Neural cell (in vitro differentiated cells): ENCODE measurements around the gene EPN1. TPM values are rescaled to one million over a fixed set of nuclear protein-coding genes. Genes with fewer than 3 reads are reported as not detected.

ENCODE experiments used
- H2AFZ ChIP-seq: fragments of 200-600, 300-800 bp; sonication (generic), shearing (Covaris generic); 2 replicates; pipeline ENCODE4 v1.6.0; 2014; ENCODE audit warnings: low read depth, mild to moderate bottlenecking, antibody characterized with exemption, low read length, moderate library complexity
- H3F3A ChIP-seq: fragments of 200-600 bp; shearing (Covaris generic); 2 replicates; pipeline ENCODE4 v1.6.1; 2016; ENCODE audit warnings: mild to moderate bottlenecking, moderate library complexity, mixed read lengths, antibody characterized with exemption, low read length; ENCODE audit not compliant: insufficient read depth, poor library complexity, severe bottlenecking
- H3K27ac ChIP-seq: fragments of 200-600, 300-800 bp; sonication (generic), shearing (Covaris generic); 2 replicates; pipeline ENCODE4 v1.5.1; 2014; ENCODE audit warnings: mild to moderate bottlenecking, low read length, moderate library complexity
- H3K27me3 ChIP-seq: fragments of 300-800, 200-600 bp; sonication (generic), shearing (Covaris generic); 2 replicates; pipeline ENCODE4 v1.6.0; 2014; ENCODE audit warnings: mild to moderate bottlenecking, low read depth, low read length, moderate library complexity; ENCODE audit not compliant: insufficient read depth
- H3K36me3 ChIP-seq: fragments of 300-800, 200-600 bp; sonication (generic), shearing (Covaris generic); 2 replicates; pipeline ENCODE4 v1.5.1; 2014; ENCODE audit warnings: mild to moderate bottlenecking, antibody characterized with exemption, low read length, moderate library complexity; ENCODE audit not compliant: insufficient read depth
- H3K4me2 ChIP-seq: fragments of 300-800, 200-600 bp; sonication (generic), shearing (Covaris generic); 2 replicates; pipeline ENCODE4 v1.6.0; 2014; ENCODE audit warnings: mild to moderate bottlenecking, low read length
- H3K4me3 ChIP-seq: fragments of 300-800, 200-600 bp; sonication (generic), shearing (Covaris generic); 2 replicates; pipeline ENCODE4 v1.5.1; 2014; ENCODE audit warnings: mild to moderate bottlenecking, low read length, moderate library complexity
- H3K79me2 ChIP-seq: fragments of 200-600 bp; shearing (Covaris generic); replicated peaks from 2 replicates; pipeline ENCODE4 v1.6.0; 2014; ENCODE audit warnings: mild to moderate bottlenecking, low read length, moderate library complexity; ENCODE audit not compliant: insufficient read depth
- H3K9ac ChIP-seq: fragments of 300-800, 200-600 bp; sonication (generic), shearing (Covaris generic); 2 replicates; pipeline ENCODE4 v1.6.1; 2016; ENCODE audit warnings: mild to moderate bottlenecking, low read length, mixed read lengths
- H3K9me2 ChIP-seq: fragments of 200-600 bp; shearing (Covaris generic); 2 replicates; pipeline ENCODE4 v1.6.1; 2016; ENCODE audit warnings: mild to moderate bottlenecking, low read length, mixed read lengths; ENCODE audit not compliant: insufficient read depth
- H3K9me3 ChIP-seq: fragments of 200-600, 300-800 bp; sonication (generic), shearing (Covaris generic); 2 replicates; pipeline ENCODE4 v1.6.1; 2016; ENCODE audit warnings: mild to moderate bottlenecking, mixed run types, low read length, moderate library complexity, mixed read lengths
- H4K20me1 ChIP-seq: fragments of 200-600 bp; shearing (Covaris generic); 2 replicates; pipeline ENCODE4 v1.6.1; 2016; ENCODE audit warnings: mild to moderate bottlenecking, mixed run types; ENCODE audit not compliant: insufficient read depth
- CTCF ChIP-seq: fragments of 450-650 bp; IDR thresholded peaks from 2 replicates; pipeline ENCODE4 v1.5.1; 2014; ENCODE audit warnings: antibody characterized with exemption, mild to moderate bottlenecking, moderate library complexity; ENCODE audit not compliant: poor library complexity, severe bottlenecking
- EP300 ChIP-seq: fragments of 450-650 bp; conservative IDR thresholded peaks from 2 replicates; pipeline ENCODE4 v1.6.1; 2014; ENCODE audit warnings: antibody characterized with exemption, mild to moderate bottlenecking, moderate library complexity; ENCODE audit not compliant: poor library complexity, severe bottlenecking
- EZH2 ChIP-seq: fragments of 200-600, 300-800 bp; shearing (Covaris generic), sonication (generic); IDR thresholded peaks from 2 replicates; pipeline ENCODE4 v1.6.1; 2014; ENCODE audit warnings: antibody characterized with exemption, low read length, borderline replicate concordance, mild to moderate bottlenecking; ENCODE audit not compliant: insufficient read depth, poor library complexity, severe bottlenecking
- MXI1 ChIP-seq: fragments of 450-650 bp; conservative IDR thresholded peaks from 2 replicates; pipeline ENCODE4 v1.6.1; 2014; ENCODE audit warnings: antibody characterized with exemption, mild to moderate bottlenecking; ENCODE audit not compliant: poor library complexity, severe bottlenecking
- POLR2AphosphoS5 ChIP-seq: IDR thresholded peaks from 2 replicates; pipeline ENCODE4 v1.6.1; 2012
- RAD21 ChIP-seq: fragments of 450-650 bp; conservative IDR thresholded peaks from 2 replicates; pipeline ENCODE4 v1.6.1; 2014; ENCODE audit warnings: antibody characterized with exemption, mild to moderate bottlenecking, moderate library complexity
- REST ChIP-seq: IDR thresholded peaks from 2 replicates; pipeline ENCODE4 v1.6.1; 2012; ENCODE audit warnings: borderline replicate concordance
- SMC3 ChIP-seq: fragments of 450-650 bp; conservative IDR thresholded peaks from 2 replicates; pipeline ENCODE4 v1.6.1; 2014; ENCODE audit warnings: antibody characterized with exemption, mild to moderate bottlenecking, moderate library complexity; ENCODE audit not compliant: poor library complexity
- TAF1 ChIP-seq: IDR thresholded peaks from 2 replicates; pipeline ENCODE4 v1.6.1; 2012; ENCODE audit warnings: low read depth
- polyA plus RNA-seq: library from polyadenylated mRNA; depleted of rRNA; stranded (reverse); fragments of >200 nt; gene quantifications from 2 replicates; pipeline ENCODE4 v1.2.3, GENCODE V29; 2014

Gene EPN1
- polyA plus RNA-seq, 1 donor from 2014 or later: 21.0 TPM

- no peak overlapping the region for H3K4me2 ChIP-seq
Measured at GRCh38 chr19:55703790-55704215, 28.8 kb downstream of the EPN1 start.

GRCh38 chr19:55704494-55705245, 29.6 kb downstream of the EPN1 start:
- no peak overlapping the region for H3K9ac ChIP-seq
- no peak overlapping the region for H3K4me2 ChIP-seq
- TF ChIP-seq EP300: no peak
- TF ChIP-seq RAD21: no peak
- TF ChIP-seq POLR2AphosphoS5: no peak
- TF ChIP-seq EZH2: no peak
- TF ChIP-seq SMC3: no peak
- TF ChIP-seq REST: no peak
- TF ChIP-seq MXI1: no peak
- TF ChIP-seq TAF1: no peak

More at GRCh38 chr19:55703790-55704215, 28.8 kb downstream of the EPN1 start:
- Histone ChIP-seq H3F3A (no peaks in the 10 kb centered on the region), H3K4me3 (no peak overlapping the region), H3K79me2 (no peaks in the 10 kb centered on the region), H3K27me3 (no peaks in the 10 kb centered on the region), H3K27ac (no peak overlapping the region), H4K20me1 (no peaks in the 10 kb centered on the region), H3K36me3 (no peaks in the 10 kb centered on the region), H3K9ac (no peak overlapping the region), H3K9me2 (no peaks in the 10 kb centered on the region), H2AFZ (no peak overlapping the region), H3K9me3 (no peaks in the 10 kb centered on the region)
- TF ChIP-seq POLR2AphosphoS5: no peak
- TF ChIP-seq REST: no peak
- no peak for TF ChIP-seq EZH2
- no peak for TF ChIP-seq MXI1
- TF ChIP-seq SMC3: no peak
- TF ChIP-seq EP300: no peak
- TF ChIP-seq TAF1: no peak
- no peak for TF ChIP-seq CTCF
- no peak for TF ChIP-seq RAD21

More at GRCh38 chr19:55704494-55705245, 29.6 kb downstream of the EPN1 start:
- H3K27ac ChIP-seq: no peak overlapping the region
- H3K36me3 ChIP-seq: no peaks in the 10 kb centered on the region
- no peaks in the 10 kb centered on the region for H3K79me2 ChIP-seq
- no peaks in the 10 kb centered on the region for H3K9me2 ChIP-seq
- no peaks in the 10 kb centered on the region for H3K9me3 ChIP-seq
- H3K27me3 ChIP-seq: no peaks in the 10 kb centered on the region
- H3K4me3 ChIP-seq: no peak overlapping the region
- H2AFZ ChIP-seq: no peak overlapping the region
- no peaks in the 10 kb centered on the region for H3F3A ChIP-seq
- no peaks in the 10 kb centered on the region for H4K20me1 ChIP-seq
